ENCODE results near the gene TRIM63. TPM values are rescaled to one million over a fixed set of nuclear protein-coding genes. Genes with fewer than 3 reads are reported as not detected.

Gene TRIM63
- total and polyA plus RNA-seq, 8 donors: 0.15 to 1.8 (median 0.29) TPM; not detected in 3

DNA sequence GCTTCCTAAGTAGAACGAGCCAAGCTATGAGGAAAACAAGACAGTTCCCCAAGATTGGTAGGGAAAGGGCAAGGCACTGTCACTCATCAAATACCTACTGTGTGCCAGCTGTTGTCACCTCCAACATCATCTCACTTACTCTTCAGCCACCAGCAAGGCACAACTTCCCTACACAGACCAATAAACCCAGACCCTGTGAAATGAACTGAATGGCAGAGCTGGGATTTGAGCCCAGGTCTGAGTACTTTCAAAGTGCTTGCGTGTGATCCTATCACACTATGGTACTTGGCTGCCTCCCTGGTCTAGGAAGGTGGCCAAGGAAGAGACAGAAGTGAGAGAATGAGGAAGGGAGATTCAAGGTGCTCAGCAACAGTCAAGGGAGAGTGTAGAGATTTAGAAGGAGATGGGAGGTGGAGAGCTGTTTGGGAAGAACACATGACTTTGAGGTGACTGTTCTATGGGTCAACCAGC is 16.7 kb upstream of the TRIM63 start:
- intact Hi-C loops (cut with DNase I): no loop called here
- no peaks in the 10 kb centered on the region for H3K36me3 ChIP-seq

DNA sequence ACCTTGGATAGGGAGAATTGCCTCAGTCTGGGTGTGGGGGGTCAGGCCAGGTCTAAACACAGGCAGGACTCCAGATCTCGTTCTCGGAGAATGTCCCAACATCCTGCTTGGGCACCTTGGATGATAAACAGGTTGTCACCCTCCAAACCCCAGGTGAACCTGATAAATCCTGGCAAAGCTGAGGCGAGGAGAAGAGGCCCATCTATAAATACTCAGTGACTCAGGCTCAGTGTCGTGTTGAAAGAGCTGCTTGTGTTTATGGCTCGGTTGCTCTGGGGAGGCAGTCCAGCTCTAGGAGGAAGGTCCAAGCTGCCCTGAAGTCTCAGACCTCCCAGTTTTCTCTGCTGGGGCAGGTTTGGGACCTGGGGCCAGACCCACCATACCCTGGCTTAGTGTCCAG is 15.8 kb upstream of the TRIM63 start:
- no peak for ATAC-seq
- H3K27me3 ChIP-seq: peaks cover 0 to 9% of the 10 kb centered on the region in 2 donors
- intact Hi-C loops (cut with DNase I): no loop called here

More for the DNA sequence above, 16.7 kb upstream of the TRIM63 start:
- DNase-seq: no peak
- ATAC-seq: peak; percentile 64
- Histone ChIP-seq H3K4me3 (no peak overlapping the region), H3K4me1 (no peaks in the 10 kb centered on the region), H3K9me3 (no peaks in the 10 kb centered on the region), H3K27me3 (peaks cover 0 to 9% of the 10 kb centered on the region in 2 donors), H3K27ac (no peak overlapping the region)
- TF ChIP-seq, protein P1, sequence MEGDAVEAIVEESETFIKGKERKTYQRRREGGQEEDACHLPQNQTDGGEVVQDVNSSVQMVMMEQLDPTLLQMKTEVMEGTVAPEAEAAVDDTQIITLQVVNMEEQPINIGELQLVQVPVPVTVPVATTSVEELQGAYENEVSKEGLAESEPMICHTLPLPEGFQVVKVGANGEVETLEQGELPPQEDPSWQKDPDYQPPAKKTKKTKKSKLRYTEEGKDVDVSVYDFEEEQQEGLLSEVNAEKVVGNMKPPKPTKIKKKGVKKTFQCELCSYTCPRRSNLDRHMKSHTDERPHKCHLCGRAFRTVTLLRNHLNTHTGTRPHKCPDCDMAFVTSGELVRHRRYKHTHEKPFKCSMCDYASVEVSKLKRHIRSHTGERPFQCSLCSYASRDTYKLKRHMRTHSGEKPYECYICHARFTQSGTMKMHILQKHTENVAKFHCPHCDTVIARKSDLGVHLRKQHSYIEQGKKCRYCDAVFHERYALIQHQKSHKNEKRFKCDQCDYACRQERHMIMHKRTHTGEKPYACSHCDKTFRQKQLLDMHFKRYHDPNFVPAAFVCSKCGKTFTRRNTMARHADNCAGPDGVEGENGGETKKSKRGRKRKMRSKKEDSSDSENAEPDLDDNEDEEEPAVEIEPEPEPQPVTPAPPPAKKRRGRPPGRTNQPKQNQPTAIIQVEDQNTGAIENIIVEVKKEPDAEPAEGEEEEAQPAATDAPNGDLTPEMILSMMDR (IDR thresholded peaks at IDR 0.05): no peak

DNA sequence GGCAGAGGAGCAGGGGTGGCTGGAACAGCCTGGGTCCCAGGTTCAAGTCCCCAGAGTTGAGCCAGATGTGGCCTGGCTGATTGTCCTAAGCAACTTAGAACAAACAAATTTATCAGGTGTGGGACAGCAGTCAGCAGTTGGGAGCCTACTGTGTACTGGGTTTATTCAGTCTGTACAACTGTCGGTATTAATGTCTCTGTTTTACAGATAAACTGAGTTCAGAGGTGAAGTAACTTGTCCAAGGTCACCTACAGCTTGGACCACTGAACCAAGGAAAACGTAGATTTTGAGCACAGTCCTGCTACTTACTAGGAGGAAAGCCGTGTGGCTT is 14.6 kb upstream of the TRIM63 start:
- ATAC-seq (no peak), DNase-seq (no peak)
- Histone ChIP-seq H3K4me1 (no peaks in the 10 kb centered on the region), H3K27me3 (peaks cover 0 to 9% of the 10 kb centered on the region in 2 donors), H3K4me3 (no peak overlapping the region), H3K36me3 (no peaks in the 10 kb centered on the region), H3K9me3 (no peaks in the 10 kb centered on the region), H3K27ac (no peak overlapping the region)
- intact Hi-C loops (cut with DNase I): no loop called here
- TF ChIP-seq, protein P1 (IDR thresholded peaks at IDR 0.05): no peak

More for the DNA sequence above, 15.8 kb upstream of the TRIM63 start:
- Histone ChIP-seq H3K9me3 (no peaks in the 10 kb centered on the region), H3K4me1 (no peaks in the 10 kb centered on the region), H3K4me3 (no peak overlapping the region), H3K27ac (no peak overlapping the region), H3K36me3 (no peaks in the 10 kb centered on the region)
- DNase-seq: no peak
- TF ChIP-seq, protein P1 (IDR thresholded peaks at IDR 0.05): no peak

DNA sequence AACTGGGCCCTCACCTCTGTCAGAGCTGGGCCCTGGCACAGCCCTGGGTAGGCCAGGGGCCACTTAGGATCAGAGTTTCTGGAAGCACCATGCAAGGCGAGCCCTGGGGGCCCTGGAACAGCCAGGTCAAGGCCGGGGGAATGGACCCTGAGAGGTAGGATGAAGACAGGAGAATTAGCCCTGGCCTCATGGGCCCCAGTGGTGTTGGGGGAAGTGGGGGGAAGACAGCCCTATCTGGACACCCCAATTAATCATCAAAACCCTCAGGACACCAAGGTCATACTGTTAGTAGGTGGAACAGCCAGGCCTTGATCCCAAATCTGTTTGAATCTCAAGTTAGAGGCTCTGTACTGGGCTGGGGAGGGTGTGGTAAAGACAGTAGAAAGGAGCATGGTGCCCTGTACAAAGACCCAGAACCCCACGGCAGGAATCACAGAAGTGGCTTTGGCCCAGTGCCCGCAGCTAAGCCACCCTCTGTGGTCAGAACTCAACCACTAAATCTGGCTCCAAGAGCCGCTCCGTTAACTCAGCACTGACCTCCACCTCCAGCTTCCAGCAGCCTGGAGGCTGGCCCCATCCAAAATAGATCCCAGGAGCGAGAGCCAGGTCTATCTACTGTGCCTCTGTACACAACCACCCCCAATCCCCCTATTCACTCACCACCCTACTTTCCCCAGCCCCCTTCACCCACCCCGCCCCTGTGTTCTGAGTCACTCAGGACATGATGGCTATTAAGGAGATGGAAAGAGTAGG is 14.0 kb upstream of the TRIM63 start:
- H3K36me3 ChIP-seq: no peaks in the 10 kb centered on the region
- ATAC-seq (no peak), DNase-seq (no peak)
- H3K27me3 ChIP-seq: peaks cover 0 to 10% of the 10 kb centered on the region in 2 donors
- H3K27ac ChIP-seq: no peak overlapping the region
- intact Hi-C loops (cut with DNase I): no loop called here
- H3K9me3 ChIP-seq: no peaks in the 10 kb centered on the region
- H3K4me3 ChIP-seq: no peak overlapping the region
- H3K4me1 ChIP-seq: no peaks in the 10 kb centered on the region
- TF ChIP-seq, protein P1 (IDR thresholded peaks at IDR 0.05): no peak

DNA sequence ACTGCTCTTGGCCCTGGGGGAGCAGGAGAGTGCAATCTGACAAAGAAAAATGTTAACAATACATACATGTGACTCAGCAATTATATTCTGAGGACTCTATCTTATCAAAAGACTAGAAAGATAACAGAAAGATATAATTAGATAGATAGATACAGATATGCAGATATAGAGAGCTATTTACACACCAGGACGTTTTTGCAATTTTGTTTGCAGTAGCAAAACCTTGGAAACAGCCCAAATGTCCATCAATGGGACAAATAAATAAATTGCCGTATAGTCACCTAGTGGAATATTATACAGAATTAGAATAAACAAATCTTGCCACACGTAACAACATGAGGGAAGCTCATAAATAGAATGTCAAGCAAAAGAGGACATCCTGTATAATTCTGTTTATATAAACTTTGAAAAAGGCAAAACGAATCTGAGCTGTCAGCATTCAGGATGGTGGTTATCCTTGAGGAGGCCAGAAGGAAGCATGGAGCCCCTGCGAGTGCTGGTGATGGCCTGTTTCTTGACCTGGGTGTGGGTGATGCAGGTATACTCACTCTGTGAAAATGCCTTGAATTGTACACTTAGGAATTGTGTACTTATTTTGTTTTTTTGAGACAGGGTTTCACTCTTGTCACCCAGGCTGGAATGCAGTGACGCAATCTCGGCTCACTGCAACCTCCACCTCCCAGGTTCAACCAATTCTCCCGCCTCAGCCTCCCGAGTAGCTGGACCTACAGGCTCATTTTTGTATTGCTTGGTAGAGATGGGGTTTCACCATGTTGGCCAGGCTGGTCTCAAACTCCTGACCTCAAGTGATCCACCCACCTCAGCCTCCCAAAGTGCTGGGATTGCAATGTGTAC is 12.8 kb upstream of the TRIM63 start:
- H3K9me3 ChIP-seq: no peaks in the 10 kb centered on the region
- intact Hi-C loops (cut with DNase I): no loop called here
- no peak for ATAC-seq
- no peak for DNase-seq
- TF ChIP-seq, protein P1 (IDR thresholded peaks at IDR 0.05): no peak
- H3K4me3 ChIP-seq: no peak overlapping the region
- H3K27ac ChIP-seq: no peak overlapping the region
- no peaks in the 10 kb centered on the region for H3K36me3 ChIP-seq
- no peaks in the 10 kb centered on the region for H3K4me1 ChIP-seq
- H3K27me3 ChIP-seq: peaks cover 0 to 18% of the 10 kb centered on the region in 2 donors

Measured in left lung (tissue), 10 donors.